Lower leg skin (tissue), 4 donors: ENCODE measurements around the gene RABGGTB. TPM values are rescaled to one million over a fixed set of nuclear protein-coding genes. Genes with fewer than 3 reads are reported as not detected.

Experiments
- DNase-seq, 2 donors: peaks; one replicate each; pipeline ENCODE4 v3.0.0-alpha.2; 2019; ENCODE audit warnings: low spot score in 2 of 2
- H3K4me3 ChIP-seq: fragments of 200-600 bp; sonication (generic); 2 replicates; pipeline ENCODE4 v1.5.1; 2017; ENCODE audit warnings: mild to moderate bottlenecking, low read depth; ENCODE audit not compliant: poor library complexity, severe bottlenecking
- CTCF ChIP-seq, 3 donors: fragments of 450-650 bp; IDR thresholded peaks; one replicate each; pipeline ENCODE4 v1.5.1; 2016; ENCODE audit warnings: antibody characterized with exemption in 3 of 3, mild to moderate bottlenecking in 3 of 3, moderate library complexity in 2 of 3
- POLR2A ChIP-seq, 2 donors: fragments of 450-650 bp; IDR thresholded peaks; one replicate each; pipeline ENCODE4 v1.6.1; 2016 to 2017; ENCODE audit warnings: antibody characterized with exemption in 2 of 2, mild to moderate bottlenecking in 1 of 2, moderate library complexity in 1 of 2
- intact Hi-C: fragments of 100-400 bp; cut with DNase I; formaldehyde crosslinking; loops from one replicate; pipeline ENCODE4 v1.15.0; 2023; ENCODE audit warnings: low total_unique reads
- total RNA-seq, 4 donors: library from RNA; depleted of rRNA; stranded (reverse); fragments of >200 nt; gene quantifications; one replicate each; pipeline ENCODE4 v1.1.0, GENCODE V29; 2016

RABGGTB gene
- total RNA-seq, 4 donors from 2014 or later: 36.5 to 48.9 (median 44.3) TPM

- TF ChIP-seq CTCF (IDR thresholded peaks at IDR 0.05) (no peak), POLR2A (IDR thresholded peaks at IDR 0.05) (no peak)
- no peak for DNase-seq
- H3K4me3 ChIP-seq: no peak overlapping the region
- intact Hi-C loops: no loop called here
Measured at GRCh38 chr1:75841421-75841820, 55.4 kb downstream of the RABGGTB start.

Other genes with a start within 250 kb of the RABGGTB start
- 10 to 100 TPM in 2 of 4 donors, 1 to 10 TPM in 1, under 1 TPM in 1; 0.39 to 25.4 (median 7.7) TPM for gene SLC44A5, start 175.1 kb upstream of the RABGGTB start, total RNA-seq
- gene ACADM, start 61.5 kb upstream of the RABGGTB start, total RNA-seq: 10 to 100 TPM; 19.4 to 47.0 (median 33.2) TPM
- under 1 TPM in 1 of 4 donors, not detected in 3; 0.39 TPM for gene MSH4, start 10.6 kb downstream of the RABGGTB start, total RNA-seq
- gene ASB17, start 146.1 kb downstream of the RABGGTB start, total RNA-seq: not detected